ENCODE measurements around the gene VAPB.

Gene VAPB

GRCh38 chr20:58466095-58466708 is 77.2 kb downstream of the VAPB start:
- TF ChIP-seq CTCF (IDR thresholded peaks at IDR 0.05; ENCODE audit: control insufficient read depth, extremely low read depth, insufficient read depth): no peak
- no peak overlapping the region for H3K4me3 ChIP-seq (ENCODE audit: low read depth, low read length)
- no peak for DNase-seq (ENCODE audit: low read depth)

GRCh38 chr20:58466729-58467571 is 77.9 kb downstream of the VAPB start:
- no peak overlapping the region for H3K4me3 ChIP-seq (ENCODE audit: low read depth, low read length)
- no peak for TF ChIP-seq CTCF (IDR thresholded peaks at IDR 0.05; ENCODE audit: control insufficient read depth, extremely low read depth, insufficient read depth)
- DNase-seq (ENCODE audit: low read depth): no peak

GRCh38 chr20:58467572-58468527 is 78.8 kb downstream of the VAPB start:
- no peak overlapping the region for H3K4me3 ChIP-seq (ENCODE audit: low read depth, low read length)
- DNase-seq (ENCODE audit: low read depth): no peak
- TF ChIP-seq CTCF (IDR thresholded peaks at IDR 0.05; ENCODE audit: control insufficient read depth, extremely low read depth, insufficient read depth): no peak

- no peak for DNase-seq (ENCODE audit: low read depth)
- H3K4me3 ChIP-seq (ENCODE audit: low read depth, low read length): no peak overlapping the region
- no peak for TF ChIP-seq CTCF (IDR thresholded peaks at IDR 0.05; ENCODE audit: control insufficient read depth, extremely low read depth, insufficient read depth)
Observed at GRCh38 chr20:58469616-58470015, 80.6 kb downstream of the VAPB start.

- H3K4me3 ChIP-seq (ENCODE audit: low read depth, low read length): no peak overlapping the region
- DNase-seq (ENCODE audit: low read depth): no peak
- TF ChIP-seq CTCF (IDR thresholded peaks at IDR 0.05; ENCODE audit: control insufficient read depth, extremely low read depth, insufficient read depth): no peak
Observed at GRCh38 chr20:58470336-58471192, 81.5 kb downstream of the VAPB start.

Measured in LNCaP clone FGC (cell line).